ENCODE data around the gene RRP1.

Gene RRP1

GRCh38 chr21:43778469-43779335, 10.7 kb upstream of the RRP1 start:
- no peak for DNase-seq

- no peak for DNase-seq
Measured at GRCh38 chr21:43779660-43780059, 9.7 kb upstream of the RRP1 start.

- no peak for DNase-seq
Measured at GRCh38 chr21:43781846-43782245, 7.5 kb upstream of the RRP1 start.

- no peak for DNase-seq
Measured at GRCh38 chr21:43782431-43783097, 6.8 kb upstream of the RRP1 start.

- DNase-seq = no peak
Measured at GRCh38 chr21:43783098-43783700, 6.2 kb upstream of the RRP1 start.

- DNase-seq = no peak
Measured at GRCh38 chr21:43785134-43785533, 4.2 kb upstream of the RRP1 start.

GRCh38 chr21:43786300-43786806, 3.0 kb upstream of the RRP1 start:
- no peak for DNase-seq

- DNase-seq = no peak
Measured at GRCh38 chr21:43786807-43787440, 2.5 kb upstream of the RRP1 start.

- no peak for DNase-seq
Measured at GRCh38 chr21:43790010-43790524, 690 bp downstream of the RRP1 start.

GRCh38 chr21:43792406-43792805, 3.0 kb downstream of the RRP1 start:
- no peak for DNase-seq

GRCh38 chr21:43793243-43793642, 3.9 kb downstream of the RRP1 start:
- no peak for DNase-seq

GRCh38 chr21:43794311-43794710, 4.9 kb downstream of the RRP1 start:
- no peak for DNase-seq

GRCh38 chr21:43794857-43795256, 5.5 kb downstream of the RRP1 start:
- no peak for DNase-seq

- DNase-seq = no peak
Measured at GRCh38 chr21:43797415-43797814, 8.0 kb downstream of the RRP1 start.

GRCh38 chr21:43797925-43798715, 8.7 kb downstream of the RRP1 start:
- no peak for DNase-seq

- no peak for DNase-seq
Measured at GRCh38 chr21:43799301-43799840, 10.0 kb downstream of the RRP1 start.

- no peak for DNase-seq
Measured at GRCh38 chr21:43800124-43800523, 10.7 kb downstream of the RRP1 start.

GRCh38 chr21:43800566-43800965, 11.2 kb downstream of the RRP1 start:
- DNase-seq = no peak

- no peak for DNase-seq
Measured at GRCh38 chr21:43801006-43801783, 11.8 kb downstream of the RRP1 start.

GRCh38 chr21:43802713-43803313, 13.4 kb downstream of the RRP1 start:
- no peak for DNase-seq
